Retinal pigment epithelial cell (primary cell): ENCODE results near the gene AGXT2.
"Not testable (repeated sequence)": the region's sequence is repeated elsewhere in the genome, so short reads cannot be mapped to it uniquely, and the experiment has no call there.

Experiments used
- DNase-seq: peaks from one replicate; pipeline ENCODE4 v3.0.0-alpha.2; 2010; ENCODE audit warnings: low read depth
- H3K4me3 ChIP-seq: 2 replicates; pipeline ENCODE4 v1.5.1; 2011; ENCODE audit warnings: mild to moderate bottlenecking, low read length, control low read depth, moderate library complexity
- TF ChIP-seq, protein P1 (sequence below): conservative IDR thresholded peaks from 2 replicates; pipeline ENCODE4 v1.5.1; 2011; ENCODE audit warnings: low read depth, low read length, control low read depth, inconsistent platforms

The AGXT2 gene

DNA sequence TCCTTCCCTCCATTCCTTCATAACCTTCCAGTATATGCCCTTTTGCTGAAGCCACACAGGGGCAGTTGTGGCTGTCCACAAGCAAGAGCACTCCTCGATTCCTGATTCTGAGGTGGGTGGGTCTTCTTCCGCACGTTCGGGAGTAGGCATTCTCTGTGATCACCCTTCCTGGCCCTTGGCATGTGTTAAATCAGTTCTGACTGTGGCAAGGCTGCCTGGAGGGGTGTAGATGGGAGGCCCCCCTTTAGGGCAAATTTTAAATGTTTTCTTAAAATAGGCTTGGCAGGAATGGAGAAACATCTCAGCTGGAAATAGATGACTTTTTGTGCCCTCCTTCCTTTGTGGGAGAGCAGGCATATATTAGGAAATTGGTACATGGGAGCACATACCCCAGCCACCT is 3.1 kb downstream of the AGXT2 start:
- TF ChIP-seq, protein P1, sequence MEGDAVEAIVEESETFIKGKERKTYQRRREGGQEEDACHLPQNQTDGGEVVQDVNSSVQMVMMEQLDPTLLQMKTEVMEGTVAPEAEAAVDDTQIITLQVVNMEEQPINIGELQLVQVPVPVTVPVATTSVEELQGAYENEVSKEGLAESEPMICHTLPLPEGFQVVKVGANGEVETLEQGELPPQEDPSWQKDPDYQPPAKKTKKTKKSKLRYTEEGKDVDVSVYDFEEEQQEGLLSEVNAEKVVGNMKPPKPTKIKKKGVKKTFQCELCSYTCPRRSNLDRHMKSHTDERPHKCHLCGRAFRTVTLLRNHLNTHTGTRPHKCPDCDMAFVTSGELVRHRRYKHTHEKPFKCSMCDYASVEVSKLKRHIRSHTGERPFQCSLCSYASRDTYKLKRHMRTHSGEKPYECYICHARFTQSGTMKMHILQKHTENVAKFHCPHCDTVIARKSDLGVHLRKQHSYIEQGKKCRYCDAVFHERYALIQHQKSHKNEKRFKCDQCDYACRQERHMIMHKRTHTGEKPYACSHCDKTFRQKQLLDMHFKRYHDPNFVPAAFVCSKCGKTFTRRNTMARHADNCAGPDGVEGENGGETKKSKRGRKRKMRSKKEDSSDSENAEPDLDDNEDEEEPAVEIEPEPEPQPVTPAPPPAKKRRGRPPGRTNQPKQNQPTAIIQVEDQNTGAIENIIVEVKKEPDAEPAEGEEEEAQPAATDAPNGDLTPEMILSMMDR, result no peak
- no peak for DNase-seq

DNA sequence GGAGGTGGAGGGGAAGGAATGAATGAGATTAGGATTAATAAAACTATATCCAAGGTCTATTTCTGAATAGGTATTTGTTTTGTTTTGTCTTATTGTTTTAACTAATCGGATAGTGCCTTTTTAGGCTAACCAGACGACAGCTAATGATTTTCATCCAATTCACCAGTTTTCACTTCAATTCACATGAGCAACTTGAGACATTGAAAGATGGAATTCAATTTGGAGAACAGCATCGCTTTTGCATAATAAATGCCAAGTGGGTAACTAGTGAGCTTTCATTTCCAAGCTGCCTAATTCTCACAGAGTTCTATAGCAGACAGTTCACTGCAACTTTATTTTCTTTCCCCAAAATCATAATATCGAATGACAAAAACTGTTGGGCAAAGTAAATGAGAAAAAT is 5.0 kb downstream of the AGXT2 start:
- TF ChIP-seq, protein P1, result no peak

More for the DNA sequence above, 3.1 kb downstream of the AGXT2 start:
- no peak overlapping the region for H3K4me3 ChIP-seq

DNA sequence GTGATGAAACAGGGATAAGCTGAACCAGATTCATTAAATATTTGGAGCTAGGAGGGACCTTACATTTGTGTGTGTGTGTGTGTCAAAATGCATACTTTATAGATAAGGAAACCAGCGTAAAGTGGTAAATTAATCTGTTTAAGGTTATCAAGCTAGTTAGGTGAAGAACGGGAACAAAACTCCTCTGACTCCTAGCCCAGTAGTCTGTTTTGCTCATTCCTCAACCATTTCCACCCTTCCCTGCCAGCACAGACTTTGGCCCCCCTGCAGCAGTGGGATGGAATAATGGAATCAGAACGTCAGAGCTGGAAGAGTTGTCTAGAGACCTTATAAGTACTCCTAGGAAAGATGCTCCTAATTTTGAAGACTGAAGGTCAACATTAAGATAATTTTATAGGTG is 6.5 kb downstream of the AGXT2 start:
- H3K4me3 ChIP-seq, result no peak overlapping the region
- TF ChIP-seq, protein P1, result no peak
- DNase-seq, result no peak

More for the DNA sequence above, 5.0 kb downstream of the AGXT2 start:
- no peak overlapping the region for H3K4me3 ChIP-seq
- DNase-seq, result no peak

DNA sequence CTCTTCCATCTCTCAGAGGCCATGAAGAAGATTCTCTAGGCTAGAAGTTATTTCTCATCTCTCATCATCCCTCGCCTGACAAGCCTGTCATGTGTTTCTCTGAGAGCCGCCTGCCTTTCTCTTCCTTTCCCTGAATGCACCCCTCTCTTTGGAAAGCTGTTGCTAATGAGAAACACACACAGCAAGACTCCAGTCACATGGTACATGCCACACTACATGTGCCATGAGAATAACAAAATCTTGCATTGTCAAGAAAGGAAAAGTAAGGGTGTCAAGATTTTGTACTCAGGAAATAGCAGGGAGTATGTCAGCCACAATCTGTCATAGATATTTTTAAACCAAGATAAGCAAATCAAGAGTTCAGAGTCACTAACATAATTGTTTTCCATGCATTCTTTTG is 8.9 kb downstream of the AGXT2 start:
- TF ChIP-seq, protein P1, result no peak
- no peak for DNase-seq
- H3K4me3 ChIP-seq, result no peak overlapping the region

DNA sequence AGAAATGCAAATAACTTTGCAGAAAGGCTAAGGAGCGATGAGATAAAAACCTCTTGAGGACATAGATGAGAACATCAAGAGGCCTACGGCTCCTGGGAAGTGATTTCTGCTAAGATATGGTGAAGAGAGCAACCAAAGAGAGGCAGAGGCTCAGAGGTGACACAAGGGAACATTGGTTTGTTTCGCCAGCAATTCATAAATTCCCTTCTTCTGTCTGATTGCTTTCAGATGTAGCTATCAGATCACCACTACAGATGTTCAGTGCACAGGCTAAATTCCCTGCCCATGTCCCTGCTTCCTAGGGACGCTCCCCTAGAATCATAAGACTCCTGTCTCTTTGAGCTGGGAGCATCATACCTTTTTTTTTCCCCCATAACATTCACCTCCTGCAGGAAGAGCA is 11.2 kb downstream of the AGXT2 start:
- no peak for DNase-seq
- TF ChIP-seq, protein P1, result no peak
- no peak overlapping the region for H3K4me3 ChIP-seq

DNA sequence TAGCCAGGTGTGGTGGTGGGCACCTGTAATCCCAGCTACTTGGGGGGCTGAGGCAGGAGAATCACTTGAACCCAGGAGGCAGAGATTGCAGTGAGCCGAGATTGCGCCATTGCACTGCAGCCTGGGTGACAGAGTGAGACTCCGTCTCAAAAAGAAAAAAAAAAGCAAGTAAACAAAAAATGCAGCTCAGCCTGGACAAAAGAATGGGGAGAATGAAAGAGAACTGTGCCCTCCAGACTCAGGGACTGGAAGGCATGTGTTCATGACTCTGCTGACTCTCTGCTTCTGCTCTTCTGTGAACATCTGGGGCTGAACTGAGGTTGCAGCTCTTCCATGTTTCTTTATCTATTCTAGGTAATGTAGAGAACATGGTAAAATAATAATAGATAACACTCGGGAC is 11.8 kb downstream of the AGXT2 start:
- not testable (repeated sequence) for H3K4me3 ChIP-seq, DNase-seq

DNA sequence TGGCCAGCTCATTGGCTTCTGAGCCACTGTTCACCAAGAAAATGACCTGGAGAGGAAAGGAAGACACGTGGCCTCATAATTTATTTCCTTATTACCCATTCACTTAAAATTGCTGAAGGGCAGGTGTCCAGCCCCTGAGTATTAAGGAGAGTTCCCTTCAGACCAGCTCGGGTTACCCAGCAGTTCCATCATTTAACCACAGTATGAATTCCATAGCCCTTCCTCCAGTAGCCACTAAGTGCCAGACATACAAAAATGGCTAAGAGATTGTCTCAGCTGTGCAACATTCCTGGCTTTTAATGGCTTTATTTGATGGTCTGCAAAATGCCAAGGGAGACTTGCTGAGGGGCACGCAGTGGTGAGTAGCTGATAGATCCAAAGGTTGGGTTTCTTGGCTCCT is 12.5 kb downstream of the AGXT2 start:
- TF ChIP-seq, protein P1, result no peak
- no peak for DNase-seq
- no peak overlapping the region for H3K4me3 ChIP-seq

DNA sequence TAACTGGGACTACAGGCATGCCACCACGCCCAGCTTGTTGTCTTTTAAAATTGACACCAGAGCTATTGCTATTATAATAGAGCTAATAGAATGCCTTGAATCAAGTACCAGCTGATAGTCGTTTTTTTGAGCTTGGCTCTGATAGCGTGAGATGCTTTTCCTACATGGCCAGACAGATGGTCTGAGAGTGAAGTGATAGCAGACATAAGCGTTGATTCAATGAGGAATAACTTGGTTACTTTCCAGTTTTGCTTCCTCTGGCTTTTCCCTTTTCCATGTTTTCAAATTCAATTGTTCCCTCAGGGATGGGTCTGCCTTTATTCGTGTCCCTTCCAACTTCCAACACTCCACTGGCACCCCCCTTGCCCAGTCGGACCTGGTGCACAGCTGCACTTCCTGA is 15.4 kb downstream of the AGXT2 start:
- TF ChIP-seq, protein P1, result no peak
- DNase-seq, result no peak
- no peak overlapping the region for H3K4me3 ChIP-seq
